Neural progenitor cell (in vitro differentiated cells): Measurements from ENCODE around the gene DNAH3.

Experiments used
- CTCF ChIP-seq: fragments of 200-600 bp; sonication (generic); IDR thresholded peaks from 2 replicates; pipeline ENCODE4 v1.5.1; 2017; ENCODE audit warnings: antibody characterized with exemption, mild to moderate bottlenecking
- EZH2 ChIP-seq: fragments of 200-600 bp; sonication (generic); IDR thresholded peaks from 2 replicates; pipeline ENCODE4 v1.6.1; 2017; ENCODE audit warnings: antibody characterized with exemption, mild to moderate bottlenecking, moderate library complexity
- EZH2phosphoT487 ChIP-seq: fragments of 200-600 bp; sonication (generic); IDR thresholded peaks from 2 replicates; pipeline ENCODE4 v1.6.1; 2017; ENCODE audit warnings: antibody characterized with exemption

- no peak for TF ChIP-seq CTCF
- TF ChIP-seq EZH2: no peak
- no peak for TF ChIP-seq EZH2phosphoT487
Measured at GRCh38 chr16:21189311-21189710, 38.7 kb upstream of the DNAH3 start.
